Stimulated activated CD4-positive, alpha-beta T cell treated with anti-CD3 and anti-CD28 coated beads, Interleukin-2, amount 100 ng/mL, for 24 hours (primary cell): Measurements from ENCODE around the gene KLHL6.
"Not testable (repeated sequence)": the region's sequence is repeated elsewhere in the genome, so short reads cannot be mapped to it uniquely, and the experiment has no call there.

Experiments used
- DNase-seq, 2 donors: peaks; one replicate each; pipeline ENCODE4 v3.0.0-alpha.2; 2020

Gene KLHL6

DNA sequence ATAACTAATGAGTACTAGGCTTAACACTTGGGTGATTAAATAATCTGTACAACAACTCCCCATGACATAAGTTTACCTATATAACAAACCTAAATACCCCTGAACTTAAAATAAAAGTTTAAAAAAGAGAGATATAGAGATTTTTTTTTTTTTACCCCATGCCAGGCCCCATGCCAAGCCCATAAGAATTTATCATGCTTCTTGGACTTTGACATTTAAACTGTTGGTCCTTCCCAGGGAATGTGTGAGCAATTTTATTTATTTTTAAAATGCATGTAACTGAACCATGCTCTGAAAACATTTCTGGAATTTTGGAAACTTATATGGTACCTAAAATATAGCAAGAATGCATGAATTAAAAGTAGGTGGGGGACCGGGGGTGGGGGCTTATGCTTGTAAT, 26.3 kb downstream of the KLHL6 start:
- no peak for DNase-seq

DNA sequence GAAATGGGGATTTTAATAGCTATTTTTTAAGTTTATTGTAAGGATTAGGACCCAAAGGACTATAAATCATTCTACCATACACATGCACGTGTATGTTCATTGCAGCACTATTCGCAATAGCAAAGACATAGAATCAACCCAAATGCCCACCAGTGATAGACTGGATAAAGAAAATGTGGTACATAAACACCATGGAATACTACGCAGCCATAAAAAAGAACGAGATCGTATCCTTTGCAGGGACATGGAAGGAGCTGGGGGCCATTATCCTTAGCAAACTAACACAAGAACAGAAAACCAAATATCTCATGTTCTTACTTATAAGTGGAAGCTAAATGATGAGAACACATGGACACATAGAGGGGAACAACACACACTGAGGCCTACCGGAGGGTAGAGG, 26.7 kb downstream of the KLHL6 start:
- DNase-seq = not testable (repeated sequence)

GRCh38 chr3:183527428-183528379, 27.8 kb downstream of the KLHL6 start:
- no peak for DNase-seq

DNA sequence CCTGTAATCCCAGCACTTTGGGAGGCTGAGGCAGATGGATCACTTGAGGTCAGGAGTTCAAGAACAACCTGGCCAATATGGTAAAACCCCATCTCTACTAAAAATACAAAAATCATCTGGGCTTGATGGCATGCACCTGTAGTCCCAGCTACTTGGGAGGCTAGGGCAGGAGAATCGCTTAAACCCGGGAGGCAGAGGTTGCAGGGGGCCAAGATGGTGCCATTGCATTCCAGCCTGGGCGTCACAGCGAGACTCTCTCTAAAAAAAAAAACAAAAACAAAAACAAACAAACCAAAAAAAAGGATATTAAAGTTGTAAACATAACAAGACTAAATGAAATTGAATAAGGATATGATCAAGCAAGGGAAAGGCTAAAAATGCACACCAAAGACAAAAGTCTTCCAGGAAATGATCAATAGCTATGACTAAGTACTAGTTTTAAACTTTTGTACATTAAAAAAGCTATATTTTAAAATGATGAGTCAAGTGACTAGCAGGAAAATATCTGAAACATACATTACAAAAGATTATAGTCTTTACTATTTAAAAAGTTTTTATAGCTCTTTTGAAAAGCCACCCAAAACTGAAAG, 28.6 kb downstream of the KLHL6 start:
- DNase-seq = no peak

DNA sequence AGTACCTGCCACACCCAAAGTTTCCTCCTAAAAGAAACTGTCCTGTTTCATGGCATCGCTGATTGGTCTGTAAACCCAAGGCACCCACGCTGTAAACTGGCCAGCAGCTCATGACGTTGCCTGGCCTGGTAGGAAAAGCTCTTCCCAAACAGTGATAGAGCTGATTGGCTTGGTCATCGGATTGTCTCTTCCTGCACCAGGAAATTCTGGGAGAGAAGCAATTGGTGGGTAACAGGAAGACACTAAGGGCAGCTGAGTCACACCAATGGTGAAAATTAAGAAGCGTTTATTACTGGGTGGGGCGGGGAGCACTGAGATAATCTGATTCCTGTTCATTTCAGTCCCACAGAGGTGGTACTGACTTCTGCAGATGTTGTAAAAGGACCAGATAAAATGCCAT, 31.0 kb downstream of the KLHL6 start:
- DNase-seq = no peak

GRCh38 chr3:183520741-183521556, 34.6 kb downstream of the KLHL6 start:
- DNase-seq = not testable (repeated sequence)

DNA sequence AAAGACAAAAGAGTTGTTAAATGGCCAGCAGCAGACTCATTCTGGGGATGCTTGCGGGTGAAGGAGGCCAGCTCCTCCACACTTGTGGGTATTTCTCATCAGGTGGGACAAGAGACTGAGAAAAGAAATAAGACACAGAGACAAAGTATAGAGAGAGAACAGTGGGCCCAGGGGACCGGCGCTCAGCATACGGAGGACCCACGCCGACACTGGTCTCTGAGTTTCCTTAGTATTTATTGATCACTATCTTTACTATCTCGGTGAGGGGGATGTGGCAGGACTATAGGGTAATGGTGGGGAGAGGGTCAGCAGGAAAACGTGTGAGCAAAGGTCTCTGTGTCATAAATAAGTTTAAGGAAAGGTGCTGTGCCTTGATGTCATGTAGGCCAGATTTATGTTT, 35.2 kb downstream of the KLHL6 start:
- not testable (repeated sequence) for DNase-seq

GRCh38 chr3:183519891-183520290, 35.6 kb downstream of the KLHL6 start:
- DNase-seq = no peak

DNA sequence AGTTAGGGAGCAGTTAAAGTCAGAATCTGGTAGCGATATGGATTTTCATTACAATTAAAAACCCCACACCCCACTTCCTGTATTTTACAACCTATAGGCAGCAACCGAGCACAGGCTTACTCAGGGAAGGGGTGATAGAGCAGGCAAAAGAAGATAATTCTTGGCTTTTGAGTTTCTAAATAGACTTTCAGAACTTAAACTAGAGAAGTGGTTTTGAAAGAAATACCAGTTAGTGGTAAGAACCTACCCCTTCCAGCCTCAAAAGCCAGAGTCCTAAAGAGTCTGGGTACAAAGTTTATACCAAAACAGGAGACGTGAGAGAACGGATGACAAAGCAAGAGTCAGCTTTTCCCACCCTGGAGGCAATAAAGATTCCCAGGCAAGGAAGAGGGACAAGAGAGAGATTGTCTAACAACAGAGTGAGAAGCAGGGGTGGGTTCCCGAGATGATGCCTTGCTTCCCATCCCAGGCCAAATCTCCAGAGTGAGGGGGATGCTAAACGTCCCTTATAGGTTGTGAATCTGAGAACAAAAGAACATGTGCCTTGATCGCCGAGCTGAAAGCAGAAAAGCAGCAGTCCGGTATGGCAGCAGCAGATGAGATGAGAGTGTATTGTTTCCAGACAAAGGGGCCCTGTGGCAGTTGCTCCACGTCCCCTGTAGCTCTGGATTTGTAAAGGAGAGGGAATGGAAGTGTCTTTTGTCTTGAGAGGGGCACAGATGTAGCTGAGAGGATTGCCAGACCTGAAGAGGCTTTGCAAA, 36.8 kb downstream of the KLHL6 start:
- DNase-seq = no peak

DNA sequence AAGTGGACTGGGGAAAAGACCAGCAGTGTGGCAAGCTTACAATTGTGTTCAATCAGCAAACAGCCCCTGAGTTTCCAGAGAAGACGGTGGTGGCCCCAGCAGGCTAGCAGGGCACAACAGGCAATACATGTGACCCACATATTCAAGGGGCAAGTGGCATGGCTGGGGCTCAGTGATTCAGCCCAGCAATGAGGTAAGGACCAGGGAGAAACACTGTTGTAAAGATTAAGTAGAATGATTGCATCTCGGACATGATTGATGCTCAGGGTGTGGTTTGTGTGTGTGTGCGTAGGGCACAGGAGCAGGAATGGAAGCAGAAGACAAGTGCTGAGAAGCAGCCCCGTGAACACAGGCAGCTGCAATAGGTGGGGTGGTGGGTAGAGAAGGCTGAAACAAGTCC, 37.9 kb downstream of the KLHL6 start:
- DNase-seq = no peak

DNA sequence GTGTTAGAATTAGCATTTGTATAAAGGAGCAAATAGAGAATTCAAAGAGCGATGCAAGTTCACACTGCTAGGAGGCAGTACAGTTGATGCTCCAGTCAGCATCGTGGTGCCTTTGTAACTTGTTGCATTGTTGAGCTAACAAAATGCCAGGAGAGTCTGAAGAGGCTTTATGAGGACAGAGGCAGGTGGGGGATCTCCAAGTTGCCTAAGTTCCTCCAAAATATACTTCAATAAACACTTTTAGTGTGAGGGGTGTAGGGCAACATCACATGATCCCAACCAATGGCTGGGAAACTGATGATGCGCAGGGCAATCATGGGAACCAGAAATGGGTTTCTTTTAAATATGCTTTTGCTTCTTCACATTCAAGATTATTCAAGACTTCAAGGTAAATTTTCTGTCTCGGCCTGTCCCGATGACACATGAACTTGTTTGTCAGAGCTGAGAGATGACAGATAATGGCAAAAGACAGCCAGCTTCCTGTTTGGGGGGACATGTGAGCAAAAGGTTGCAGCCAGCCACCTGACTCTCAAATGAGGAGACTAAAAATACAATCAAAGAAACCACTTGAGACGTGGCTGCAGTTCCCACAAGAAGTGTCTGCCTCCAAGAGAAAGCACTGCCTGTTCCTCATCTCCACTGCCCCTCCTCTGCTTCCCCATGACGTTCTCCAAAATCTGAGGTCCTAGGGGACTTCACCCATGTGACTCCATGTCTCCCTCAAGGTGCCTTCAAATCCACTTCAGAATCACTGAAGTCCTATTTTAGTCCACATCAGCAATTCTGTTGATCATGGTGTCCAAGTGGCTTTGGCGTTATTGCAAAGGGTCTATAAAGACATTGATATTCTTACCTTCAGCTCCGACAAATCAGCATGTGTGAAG, 39.3 kb downstream of the KLHL6 start:
- DNase-seq = peak; percentile 29 to 47

DNA sequence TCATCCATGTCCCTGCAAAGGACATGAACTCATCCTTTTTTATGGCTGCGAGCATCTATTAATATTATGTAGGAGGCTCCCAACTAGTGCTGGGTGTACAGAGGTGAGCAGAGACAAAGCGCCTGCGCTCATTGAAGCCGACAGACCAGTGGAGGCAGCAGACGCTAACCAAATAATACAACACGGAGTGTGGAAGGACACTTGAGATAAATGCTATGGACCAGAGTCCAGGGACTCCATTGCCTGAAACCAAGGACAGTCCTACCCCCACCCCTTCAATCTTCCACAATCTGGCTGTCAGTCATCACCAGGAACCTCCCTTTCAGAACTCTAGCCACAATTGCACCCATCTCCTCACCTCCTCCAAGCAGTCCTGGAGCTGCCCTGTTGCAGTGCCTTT, 41.5 kb downstream of the KLHL6 start:
- DNase-seq = no peak

DNA sequence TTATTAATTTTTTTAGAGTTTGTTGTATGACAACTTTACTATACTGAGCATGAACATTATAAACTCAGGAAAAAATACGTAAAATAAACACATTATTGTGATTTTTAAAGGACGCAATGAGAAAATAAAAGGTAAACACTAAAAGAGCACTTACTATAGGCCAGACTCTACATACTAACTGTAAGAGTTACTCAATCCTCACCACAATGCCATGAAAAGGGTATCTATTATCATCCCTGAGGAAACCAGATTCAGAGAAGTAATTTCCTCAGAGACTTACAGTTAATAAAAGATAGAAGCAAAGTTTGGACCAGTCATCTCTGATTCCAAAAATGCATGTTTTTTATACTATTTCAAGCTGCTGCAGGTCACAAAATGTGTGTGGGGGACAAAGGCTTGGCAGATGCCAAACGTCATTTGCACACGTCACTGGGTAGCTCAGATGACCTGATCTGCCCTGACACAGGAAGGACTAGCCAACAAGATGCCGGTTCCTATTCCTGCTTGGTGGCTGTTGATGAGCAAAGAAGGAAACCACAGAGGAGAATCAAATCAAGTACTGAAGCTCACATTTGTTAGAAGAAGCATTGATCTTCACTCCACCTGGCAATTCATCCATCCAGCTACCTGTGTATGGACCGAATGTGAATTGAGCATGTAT, 42.3 kb downstream of the KLHL6 start:
- DNase-seq = peak; percentile 22 to 34

- DNase-seq = not testable (repeated sequence)
Measured at GRCh38 chr3:183511286-183512131, 44.0 kb downstream of the KLHL6 start.

DNA sequence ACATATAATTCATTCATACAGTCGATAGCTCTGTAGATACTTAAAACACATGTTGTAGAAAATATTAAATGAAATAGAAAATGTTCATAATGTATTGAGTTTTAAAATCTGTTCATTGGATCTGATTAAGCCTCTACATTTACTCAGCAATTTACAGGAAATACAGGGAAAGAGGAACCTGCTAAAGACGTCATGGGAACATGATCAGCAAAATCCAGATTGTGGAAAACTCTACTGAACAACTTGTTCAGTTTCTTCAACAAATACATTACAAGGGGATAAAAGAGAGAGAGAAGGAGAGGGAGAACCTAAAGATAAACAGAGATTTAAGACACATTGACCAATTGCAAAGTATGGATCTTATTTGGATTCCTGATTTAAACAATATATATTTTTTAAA, 46.7 kb downstream of the KLHL6 start:
- no peak for DNase-seq

- no peak for DNase-seq
Measured at GRCh38 chr3:183507551-183507950, 48.0 kb downstream of the KLHL6 start.

GRCh38 chr3:183506674-183507320, 48.7 kb downstream of the KLHL6 start:
- DNase-seq = no peak

GRCh38 chr3:183504597-183504996, 50.9 kb downstream of the KLHL6 start:
- no peak for DNase-seq

DNA sequence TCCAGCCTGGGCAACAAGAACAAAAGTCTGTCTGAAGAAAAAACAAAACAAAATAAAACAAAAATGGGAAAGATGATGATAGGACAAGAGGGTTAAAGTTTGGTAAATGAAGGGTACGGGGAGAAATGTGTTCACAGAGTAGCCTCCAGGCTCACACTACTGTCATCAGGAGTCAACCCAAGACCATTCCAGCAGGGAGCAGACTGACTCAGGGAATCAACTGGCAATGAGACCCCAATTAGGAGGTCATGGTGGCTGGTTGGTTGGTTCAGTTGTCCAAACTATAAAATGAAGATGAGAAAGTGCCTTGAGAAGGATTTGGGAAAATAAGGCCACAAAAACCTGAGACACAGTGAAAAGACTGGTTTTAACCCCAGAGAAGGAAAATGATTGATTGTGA, 51.8 kb downstream of the KLHL6 start:
- no peak for DNase-seq
